ENCODE measurements around the gene FAM83D.

The FAM83D gene

GRCh38 chr20:38902601-38903000 lies 23.6 kb upstream of the FAM83D start:
- TF ChIP-seq CTCF (IDR thresholded peaks at IDR 0.05; ENCODE audit: low read length) (no peak), EZH2phosphoT487 (IDR thresholded peaks at IDR 0.05; ENCODE audit: low read length) (no peak), EZH2 (optimal IDR thresholded peaks at IDR 0.05; ENCODE audit: low read depth, low read length) (no peak)
- H3K79me2 ChIP-seq (ENCODE audit: low read length): peaks cover 33% of the 10 kb centered on the region
- H2AFZ ChIP-seq (ENCODE audit: low read length): no peak overlapping the region
- H3K9me2 ChIP-seq (replicated peaks; ENCODE audit: insufficient read depth, low read length): no peaks in the 10 kb centered on the region
- no peak for DNase-seq
- no peaks in the 10 kb centered on the region for H3K27me3 ChIP-seq (replicated peaks; ENCODE audit: insufficient read depth, low read length)
- H3K4me1 ChIP-seq (ENCODE audit: low read length): no peaks in the 10 kb centered on the region
- H3K9me3 ChIP-seq (replicated peaks; ENCODE audit: insufficient read depth, low read length): no peaks in the 10 kb centered on the region
- no peaks in the 10 kb centered on the region for H3F3A ChIP-seq (ENCODE audit: insufficient read depth, low read length)
- no peak overlapping the region for H3K9ac ChIP-seq (ENCODE audit: low read length)
- H3K4me2 ChIP-seq (ENCODE audit: low read depth, low read length): no peak overlapping the region
- H4K20me1 ChIP-seq (ENCODE audit: insufficient read depth, low read length): no peaks in the 10 kb centered on the region
- H3K27ac ChIP-seq (ENCODE audit: low read length): no peak overlapping the region
- H3K4me3 ChIP-seq (ENCODE audit: low read length): no peak overlapping the region
- peaks cover 28% of the 10 kb centered on the region for H3K36me3 ChIP-seq (replicated peaks; ENCODE audit: insufficient read depth, low read length)

GRCh38 chr20:38903335-38903734 lies 22.9 kb upstream of the FAM83D start:
- H3K4me3 ChIP-seq (ENCODE audit: low read length): no peak overlapping the region
- H3F3A ChIP-seq (ENCODE audit: insufficient read depth, low read length): no peaks in the 10 kb centered on the region
- peaks cover 31% of the 10 kb centered on the region for H3K79me2 ChIP-seq (ENCODE audit: low read length)
- no peak for DNase-seq
- no peaks in the 10 kb centered on the region for H3K4me1 ChIP-seq (ENCODE audit: low read length)
- H3K9me3 ChIP-seq (replicated peaks; ENCODE audit: insufficient read depth, low read length): no peaks in the 10 kb centered on the region
- peaks cover 28% of the 10 kb centered on the region for H3K36me3 ChIP-seq (replicated peaks; ENCODE audit: insufficient read depth, low read length)
- H3K27me3 ChIP-seq (replicated peaks; ENCODE audit: insufficient read depth, low read length): no peaks in the 10 kb centered on the region
- H3K9ac ChIP-seq (ENCODE audit: low read length): no peak overlapping the region
- TF ChIP-seq EZH2 (optimal IDR thresholded peaks at IDR 0.05; ENCODE audit: low read depth, low read length) (no peak), CTCF (IDR thresholded peaks at IDR 0.05; ENCODE audit: low read length) (no peak), EZH2phosphoT487 (IDR thresholded peaks at IDR 0.05; ENCODE audit: low read length) (no peak)
- H2AFZ ChIP-seq (ENCODE audit: low read length): no peak overlapping the region
- no peak overlapping the region for H3K27ac ChIP-seq (ENCODE audit: low read length)
- no peaks in the 10 kb centered on the region for H3K9me2 ChIP-seq (replicated peaks; ENCODE audit: insufficient read depth, low read length)
- H4K20me1 ChIP-seq (ENCODE audit: insufficient read depth, low read length): no peaks in the 10 kb centered on the region
- H3K4me2 ChIP-seq (ENCODE audit: low read depth, low read length): no peak overlapping the region

- H3K27me3 ChIP-seq (replicated peaks; ENCODE audit: insufficient read depth, low read length): no peaks in the 10 kb centered on the region
- H3F3A ChIP-seq (ENCODE audit: insufficient read depth, low read length): no peaks in the 10 kb centered on the region
- no peak overlapping the region for H3K4me2 ChIP-seq (ENCODE audit: low read depth, low read length)
- no peak overlapping the region for H3K27ac ChIP-seq (ENCODE audit: low read length)
- H3K4me1 ChIP-seq (ENCODE audit: low read length): no peaks in the 10 kb centered on the region
- TF ChIP-seq EZH2phosphoT487 (IDR thresholded peaks at IDR 0.05; ENCODE audit: low read length) (no peak), EZH2 (optimal IDR thresholded peaks at IDR 0.05; ENCODE audit: low read depth, low read length) (no peak), CTCF (IDR thresholded peaks at IDR 0.05; ENCODE audit: low read length) (no peak)
- H4K20me1 ChIP-seq (ENCODE audit: insufficient read depth, low read length): no peaks in the 10 kb centered on the region
- no peaks in the 10 kb centered on the region for H3K9me2 ChIP-seq (replicated peaks; ENCODE audit: insufficient read depth, low read length)
- no peak for DNase-seq
- H3K9me3 ChIP-seq (replicated peaks; ENCODE audit: insufficient read depth, low read length): no peaks in the 10 kb centered on the region
- no peak overlapping the region for H3K4me3 ChIP-seq (ENCODE audit: low read length)
- H3K36me3 ChIP-seq (replicated peaks; ENCODE audit: insufficient read depth, low read length): peaks cover 25% of the 10 kb centered on the region
- H3K9ac ChIP-seq (ENCODE audit: low read length): no peak overlapping the region
- H3K79me2 ChIP-seq (ENCODE audit: low read length): peaks cover 19% of the 10 kb centered on the region; the same call in 1 of the 2 replicates
- H2AFZ ChIP-seq (ENCODE audit: low read length): no peak overlapping the region
Measured at GRCh38 chr20:38905375-38905774, 20.8 kb upstream of the FAM83D start.
